Measurements from ENCODE around the gene LIPH.

LIPH gene

GRCh38 chr3:185498503-185499396 lies 53.6 kb downstream of the LIPH start, which contains the start of gene TMEM41A:
Gene TMEM41A (minus strand): TSS chr3:185499035. CDS start chr3:185498961, 74 bp downstream.
- Histone ChIP-seq H2AK5ac (ENCODE audit: low read length) (no peak within 1 kb of the TSS), H3K27me3 (ENCODE audit: insufficient read depth, low read length) (no peaks in the 10 kb centered on the region), H3K4me1 (ENCODE audit: control insufficient read depth in 1 of 2, insufficient read depth in 2 of 2, low read length in 2 of 2) (peaks cover 4 to 6% of the 10 kb centered on the region in 2 experiments), H3K36me3 (ENCODE audit: control insufficient read depth in 1 of 2, insufficient read depth in 2 of 2, low read length in 2 of 2) (peaks cover 12 to 26% of the 10 kb centered on the region in 2 experiments), H2BK120ac (ENCODE audit: insufficient read depth, low read length, poor library complexity) (peak within 1 kb of the TSS; percentile 87), H2BK12ac (ENCODE audit: low read length) (no peak within 1 kb of the TSS), H3K9me3 (ENCODE audit: insufficient read depth, low read depth, low read length) (peaks cover 1% of the 10 kb centered on the region), H4K91ac (ENCODE audit: low read depth, low read length) (peak within 1 kb of the TSS; percentile 84), H3K14ac (ENCODE audit: low read length) (peak within 1 kb of the TSS; percentile 91), H3K79me1 (ENCODE audit: low read length) (peaks cover 7% of the 10 kb centered on the region), H3K9ac (ENCODE audit: low read length) (peak within 1 kb of the TSS; percentile 91), H2BK5ac (ENCODE audit: low read depth, low read length, poor library complexity) (peak within 1 kb of the TSS; percentile 44), H2AFZ (ENCODE audit: insufficient read depth, low read length, poor library complexity) (peak within 1 kb of the TSS; percentile 100), H3K79me2 (ENCODE audit: control insufficient read depth, insufficient read depth, low read length, poor library complexity) (peaks cover 6% of the 10 kb centered on the region), H3K4me2 (ENCODE audit: low read length) (peak within 1 kb of the TSS; percentile 88), H4K8ac (ENCODE audit: low read depth, low read length) (peak within 1 kb of the TSS; percentile 97), H3K23ac (ENCODE audit: low read length) (no peak within 1 kb of the TSS), H3K27ac (ENCODE audit: low read depth, low read length) (peak within 1 kb of the TSS; percentile 65), H3K18ac (ENCODE audit: low read length) (peak within 1 kb of the TSS; percentile 96), H3K4me3 (ENCODE audit: low read depth, low read length) (peak within 1 kb of the TSS; percentile 96), H3K4ac (ENCODE audit: low read depth, low read length) (peak within 1 kb of the TSS; percentile 84), H4K12ac (ENCODE audit: low read depth, low read length) (peak within 1 kb of the TSS; percentile 99)
- no CpG with 5 or more reads among the region's 82 CpGs for WGBS (ENCODE audit: extremely low coverage, insufficient coverage, insufficient read length)
- DNase-seq, result peak; percentile 89 to 93

DNA sequence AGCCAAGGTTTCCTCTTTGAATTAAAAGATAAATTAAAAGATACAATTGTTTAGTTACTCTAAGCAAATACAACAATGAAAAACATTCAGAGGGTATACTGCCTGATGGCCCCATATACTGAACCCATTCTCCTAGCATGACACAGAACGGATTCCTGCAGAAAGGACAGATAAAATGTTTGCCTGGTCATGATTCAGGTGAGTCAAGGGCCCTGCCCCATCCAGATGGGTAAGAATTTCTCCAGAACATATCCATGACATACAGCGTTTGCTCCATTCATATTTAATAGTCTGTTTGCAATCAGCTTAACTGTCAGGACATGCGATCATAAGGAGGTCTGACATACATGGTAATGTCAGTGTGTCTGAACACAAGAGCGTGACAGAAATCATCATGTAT lies 62.1 kb downstream of the LIPH start:
- H3K4me2 ChIP-seq (ENCODE audit: low read length), result no peak overlapping the region
- no CpG with 5 or more reads among the region's 4 CpGs for WGBS (ENCODE audit: extremely low coverage, insufficient coverage, insufficient read length)

GRCh38 chr3:185489462-185489861 lies 62.9 kb downstream of the LIPH start:
- H3K9me3 ChIP-seq (ENCODE audit: insufficient read depth, low read depth, low read length), result no peaks in the 10 kb centered on the region
- no peak overlapping the region for H2AK5ac ChIP-seq (ENCODE audit: low read length)
- H3K27me3 ChIP-seq (ENCODE audit: insufficient read depth, low read length), result no peaks in the 10 kb centered on the region
- no peak overlapping the region for H2BK5ac ChIP-seq (ENCODE audit: low read depth, low read length, poor library complexity)
- H3K79me2 ChIP-seq (ENCODE audit: control insufficient read depth, insufficient read depth, low read length, poor library complexity), result no peaks in the 10 kb centered on the region
- no peak overlapping the region for H3K4me2 ChIP-seq (ENCODE audit: low read length)
- H3K27ac ChIP-seq (ENCODE audit: low read depth, low read length), result no peak overlapping the region
- H2BK120ac ChIP-seq (ENCODE audit: insufficient read depth, low read length, poor library complexity), result no peak overlapping the region
- no peak overlapping the region for H2BK12ac ChIP-seq (ENCODE audit: low read length)
- H2AFZ ChIP-seq (ENCODE audit: insufficient read depth, low read length, poor library complexity), result no peak overlapping the region
- no peak overlapping the region for H4K12ac ChIP-seq (ENCODE audit: low read depth, low read length)
- WGBS (ENCODE audit: extremely low coverage, insufficient coverage, insufficient read length), result no CpG with 5 or more reads among the region's 3 CpGs
- no peaks in the 10 kb centered on the region for H3K79me1 ChIP-seq (ENCODE audit: low read length)
- peaks cover 5 to 6% of the 10 kb centered on the region in 2 experiments for H3K4me1 ChIP-seq (ENCODE audit: control insufficient read depth in 1 of 2, insufficient read depth in 2 of 2, low read length in 2 of 2)
- no peak overlapping the region for H3K4ac ChIP-seq (ENCODE audit: low read depth, low read length)
- H3K23ac ChIP-seq (ENCODE audit: low read length), result no peak overlapping the region
- no peak overlapping the region for H4K91ac ChIP-seq (ENCODE audit: low read depth, low read length)
- no peak overlapping the region for H3K14ac ChIP-seq (ENCODE audit: low read length)
- H3K36me3 ChIP-seq (ENCODE audit: control insufficient read depth in 1 of 2, insufficient read depth in 2 of 2, low read length in 2 of 2), result peaks cover 6 to 22% of the 10 kb centered on the region in 2 experiments
- DNase-seq, result peak in 1 of 2 donors; percentile 10
- no peak overlapping the region for H3K18ac ChIP-seq (ENCODE audit: low read length)
- no peak overlapping the region for H3K9ac ChIP-seq (ENCODE audit: low read length)
- no peak overlapping the region for H4K8ac ChIP-seq (ENCODE audit: low read depth, low read length)
- no peak overlapping the region for H3K4me3 ChIP-seq (ENCODE audit: low read depth, low read length)

More for the DNA sequence above, 62.1 kb downstream of the LIPH start:
- no peak overlapping the region for H4K8ac ChIP-seq (ENCODE audit: low read depth, low read length)
- H3K9ac ChIP-seq (ENCODE audit: low read length), result no peak overlapping the region
- H3K4me3 ChIP-seq (ENCODE audit: low read depth, low read length), result no peak overlapping the region
- no peak overlapping the region for H2AFZ ChIP-seq (ENCODE audit: insufficient read depth, low read length, poor library complexity)
- no peak overlapping the region for H2BK12ac ChIP-seq (ENCODE audit: low read length)
- no peak overlapping the region for H3K27ac ChIP-seq (ENCODE audit: low read depth, low read length)
- H4K91ac ChIP-seq (ENCODE audit: low read depth, low read length), result no peak overlapping the region
- H3K36me3 ChIP-seq (ENCODE audit: control insufficient read depth in 1 of 2, insufficient read depth in 2 of 2, low read length in 2 of 2), result peaks cover 8 to 29% of the 10 kb centered on the region in 2 experiments
- H4K12ac ChIP-seq (ENCODE audit: low read depth, low read length), result no peak overlapping the region
- no peaks in the 10 kb centered on the region for H3K79me1 ChIP-seq (ENCODE audit: low read length)
- no peaks in the 10 kb centered on the region for H3K79me2 ChIP-seq (ENCODE audit: control insufficient read depth, insufficient read depth, low read length, poor library complexity)
- H3K9me3 ChIP-seq (ENCODE audit: insufficient read depth, low read depth, low read length), result no peaks in the 10 kb centered on the region
- H3K14ac ChIP-seq (ENCODE audit: low read length), result no peak overlapping the region
- no peak overlapping the region for H2AK5ac ChIP-seq (ENCODE audit: low read length)
- no peaks in the 10 kb centered on the region for H3K27me3 ChIP-seq (ENCODE audit: insufficient read depth, low read length)
- DNase-seq, result no peak
- H2BK5ac ChIP-seq (ENCODE audit: low read depth, low read length, poor library complexity), result no peak overlapping the region
- no peak overlapping the region for H3K23ac ChIP-seq (ENCODE audit: low read length)
- H2BK120ac ChIP-seq (ENCODE audit: insufficient read depth, low read length, poor library complexity), result no peak overlapping the region
- no peak overlapping the region for H3K4ac ChIP-seq (ENCODE audit: low read depth, low read length)
- H3K18ac ChIP-seq (ENCODE audit: low read length), result no peak overlapping the region
- peaks cover 5 to 6% of the 10 kb centered on the region in 2 experiments for H3K4me1 ChIP-seq (ENCODE audit: control insufficient read depth in 1 of 2, insufficient read depth in 2 of 2, low read length in 2 of 2)

DNA sequence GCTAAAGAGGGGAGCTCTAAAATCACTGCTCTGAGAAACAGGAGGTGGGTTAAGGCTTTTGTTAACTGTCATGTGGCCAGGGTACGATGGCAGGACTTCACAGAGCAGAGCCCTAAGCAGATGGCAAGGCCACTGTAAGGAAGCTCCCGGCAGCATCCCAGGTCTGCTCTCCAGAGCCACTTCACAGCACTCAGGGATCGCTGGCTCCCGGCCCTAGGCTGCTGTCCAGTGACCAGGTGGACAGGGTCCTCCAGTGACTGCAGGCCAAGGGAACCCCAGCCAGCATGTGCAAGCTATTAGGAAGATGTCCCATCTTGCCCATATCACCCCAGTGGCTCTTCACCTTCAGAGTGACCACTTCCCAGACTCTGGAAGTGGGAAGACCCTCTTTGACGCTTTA lies 63.9 kb downstream of the LIPH start:
- no peak overlapping the region for H2BK5ac ChIP-seq (ENCODE audit: low read depth, low read length, poor library complexity)
- H4K8ac ChIP-seq (ENCODE audit: low read depth, low read length), result no peak overlapping the region
- H3K4me1 ChIP-seq (ENCODE audit: control insufficient read depth in 1 of 2, insufficient read depth in 2 of 2, low read length in 2 of 2), result peaks cover 5 to 6% of the 10 kb centered on the region in 2 experiments
- no peak overlapping the region for H3K14ac ChIP-seq (ENCODE audit: low read length)
- no peaks in the 10 kb centered on the region for H3K9me3 ChIP-seq (ENCODE audit: insufficient read depth, low read depth, low read length)
- H3K4me2 ChIP-seq (ENCODE audit: low read length), result no peak overlapping the region
- no peak overlapping the region for H2AFZ ChIP-seq (ENCODE audit: insufficient read depth, low read length, poor library complexity)
- H2AK5ac ChIP-seq (ENCODE audit: low read length), result no peak overlapping the region
- H3K27me3 ChIP-seq (ENCODE audit: insufficient read depth, low read length), result no peaks in the 10 kb centered on the region
- H4K12ac ChIP-seq (ENCODE audit: low read depth, low read length), result peak overlapping the region; percentile 9
- no peak overlapping the region for H3K4ac ChIP-seq (ENCODE audit: low read depth, low read length)
- no peak overlapping the region for H3K4me3 ChIP-seq (ENCODE audit: low read depth, low read length)
- no peaks in the 10 kb centered on the region for H3K79me2 ChIP-seq (ENCODE audit: control insufficient read depth, insufficient read depth, low read length, poor library complexity)
- H3K79me1 ChIP-seq (ENCODE audit: low read length), result no peaks in the 10 kb centered on the region
- H3K18ac ChIP-seq (ENCODE audit: low read length), result no peak overlapping the region
- H3K9ac ChIP-seq (ENCODE audit: low read length), result no peak overlapping the region
- DNase-seq, result no peak
- H3K27ac ChIP-seq (ENCODE audit: low read depth, low read length), result no peak overlapping the region
- WGBS (ENCODE audit: extremely low coverage, insufficient coverage, insufficient read length), result no CpG with 5 or more reads among the region's 5 CpGs
- no peak overlapping the region for H2BK120ac ChIP-seq (ENCODE audit: insufficient read depth, low read length, poor library complexity)
- peaks cover 4 to 16% of the 10 kb centered on the region in 2 experiments for H3K36me3 ChIP-seq (ENCODE audit: control insufficient read depth in 1 of 2, insufficient read depth in 2 of 2, low read length in 2 of 2)
- no peak overlapping the region for H4K91ac ChIP-seq (ENCODE audit: low read depth, low read length)
- no peak overlapping the region for H2BK12ac ChIP-seq (ENCODE audit: low read length)
- H3K23ac ChIP-seq (ENCODE audit: low read length), result no peak overlapping the region

All from trophoblast cell (in vitro differentiated cells and primary cell).